Activated T-helper 1 cell treated with anti-CD3 and anti-CD28 coated beads, Interleukin-12 subunit alpha, Interleukin-12 subunit beta, Interleukin-2, Interleukin-4 antibody, amounts not matched to agents 30 ng/mL and 10 ng/mL and 1 ng/mL, durations not matched to agents 14 hours and 24 hours and 36 hours (primary cell): ENCODE measurements around the gene TEDC1. TPM values are rescaled to one million over a fixed set of nuclear protein-coding genes. Genes with fewer than 3 reads are reported as not detected.

Experiments used
- DNase-seq: peaks from one replicate; pipeline ENCODE4 v3.0.0; 2021; ENCODE audit warnings: low spot score
- H3K27ac Mint-ChIP-seq: one replicate; pipeline ENCODE4 v1.8.0; 2021; ENCODE audit warnings: mild to moderate bottlenecking, mixed read lengths
- H3K27me3 Mint-ChIP-seq: one replicate; pipeline ENCODE4 v1.8.0; 2022; ENCODE audit warnings: mild to moderate bottlenecking, moderate library complexity, mixed read lengths; ENCODE audit not compliant: insufficient read depth
- H3K36me3 Mint-ChIP-seq: one replicate; pipeline ENCODE4 v1.8.0; 2021; ENCODE audit warnings: low read depth, mixed read lengths
- H3K4me1 Mint-ChIP-seq: one replicate; pipeline ENCODE4 v1.8.0; 2021; ENCODE audit warnings: low read depth, mixed read lengths
- H3K4me3 Mint-ChIP-seq: one replicate; pipeline ENCODE4 v1.8.0; 2021; ENCODE audit warnings: mild to moderate bottlenecking, moderate library complexity, mixed read lengths
- H3K9me3 Mint-ChIP-seq: one replicate; pipeline ENCODE4 v1.8.0; 2021; ENCODE audit warnings: mixed read lengths
- intact Hi-C: fragments of 100-400 bp; cut with micrococcal nuclease; formaldehyde crosslinking; loops from one replicate; pipeline ENCODE4 v1.15.1; 2024
- total RNA-seq: library from RNA; stranded (reverse); gene quantifications from 2 replicates; pipeline ENCODE4 v1.2.3, GENCODE V29; 2022

Gene TEDC1
- total RNA-seq, 1 donor from 2014 or later = 46.1 TPM

- no peaks in the 10 kb centered on the region for H3K4me1 Mint-ChIP-seq
- no peak overlapping the region for H3K27ac Mint-ChIP-seq
- peaks cover 4% of the 10 kb centered on the region for H3K36me3 Mint-ChIP-seq
- peaks cover 8% of the 10 kb centered on the region for H3K27me3 Mint-ChIP-seq
- DNase-seq = no peak
- intact Hi-C loops = no loop called here
- no peaks in the 10 kb centered on the region for H3K9me3 Mint-ChIP-seq
- H3K4me3 Mint-ChIP-seq = peak overlapping the region; percentile 22
Observed at GRCh38 chr14:105473033-105473676, 17.9 kb upstream of the TEDC1 start.

GRCh38 chr14:105473677-105474482, 17.2 kb upstream of the TEDC1 start:
- peaks cover 8% of the 10 kb centered on the region for H3K27me3 Mint-ChIP-seq
- peak overlapping the region; percentile 49 for H3K4me3 Mint-ChIP-seq
- no peaks in the 10 kb centered on the region for H3K4me1 Mint-ChIP-seq
- intact Hi-C loops = loop anchor here (2.0 kb wide), 1 partner anchor 17 kb away; the partner anchor contains the start of gene TEDC1
- peak; percentile 49 for DNase-seq
- no peaks in the 10 kb centered on the region for H3K9me3 Mint-ChIP-seq
- no peak overlapping the region for H3K27ac Mint-ChIP-seq
- peaks cover 4% of the 10 kb centered on the region for H3K36me3 Mint-ChIP-seq

DNA sequence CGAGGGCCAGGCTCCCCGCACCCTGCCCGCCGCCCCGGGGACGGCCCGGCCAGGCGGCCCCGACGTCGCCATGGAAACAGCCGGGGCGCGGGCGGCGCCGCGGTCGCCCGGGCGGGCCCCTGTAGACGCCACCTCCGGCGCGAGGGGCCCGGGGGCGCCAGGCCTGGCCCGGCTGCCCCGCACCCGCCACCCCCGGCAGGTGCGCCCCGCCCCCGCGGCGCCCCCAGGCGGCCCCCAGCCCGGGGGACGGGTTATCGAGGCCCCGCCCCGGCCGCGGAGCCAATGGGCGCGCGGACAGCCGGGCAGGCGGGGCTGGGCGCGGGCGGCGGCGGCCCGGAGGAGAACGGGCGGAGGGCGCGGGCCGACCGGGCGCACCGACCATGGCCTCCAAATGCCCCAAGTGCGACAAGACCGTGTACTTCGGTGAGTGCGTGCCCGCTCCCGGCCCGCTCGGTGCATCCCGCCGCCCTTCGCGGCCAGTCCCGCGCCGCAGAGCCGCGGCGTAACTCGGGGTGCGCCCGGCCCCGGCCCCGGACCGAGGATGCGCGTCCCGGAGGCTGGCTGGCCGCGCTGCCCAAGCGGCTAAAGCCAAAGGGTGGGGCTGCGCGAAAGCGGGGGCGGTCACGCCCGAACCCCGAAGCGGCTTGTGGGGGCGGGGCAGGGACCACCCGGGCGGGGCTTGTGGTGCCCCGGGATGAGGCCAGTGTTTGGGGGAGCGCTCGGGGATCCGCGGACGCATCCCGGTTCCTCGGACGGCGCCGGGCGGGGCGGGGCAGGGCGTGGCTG, 16.4 kb upstream of the TEDC1 start, which contains the start of gene CRIP2:
TSS of gene CRIP2 (plus strand) at position 339 of the 786 bp plus-strand sequence. CDS start at position 381, 42 bp downstream.
- Mint-ChIP-seq H3K4me1 (no peaks in the 10 kb centered on the region), H3K27ac (no peak within 1 kb of the TSS), H3K4me3 (peak within 1 kb of the TSS; percentile 53), H3K9me3 (no peaks in the 10 kb centered on the region), H3K36me3 (peaks cover 4% of the 10 kb centered on the region), H3K27me3 (peaks cover 9% of the 10 kb centered on the region)
- intact Hi-C loops = loop anchor here (2.0 kb wide), 1 partner anchor 16 kb away; the partner anchor contains the start of gene TEDC1
- DNase-seq = peak; percentile 37

DNA sequence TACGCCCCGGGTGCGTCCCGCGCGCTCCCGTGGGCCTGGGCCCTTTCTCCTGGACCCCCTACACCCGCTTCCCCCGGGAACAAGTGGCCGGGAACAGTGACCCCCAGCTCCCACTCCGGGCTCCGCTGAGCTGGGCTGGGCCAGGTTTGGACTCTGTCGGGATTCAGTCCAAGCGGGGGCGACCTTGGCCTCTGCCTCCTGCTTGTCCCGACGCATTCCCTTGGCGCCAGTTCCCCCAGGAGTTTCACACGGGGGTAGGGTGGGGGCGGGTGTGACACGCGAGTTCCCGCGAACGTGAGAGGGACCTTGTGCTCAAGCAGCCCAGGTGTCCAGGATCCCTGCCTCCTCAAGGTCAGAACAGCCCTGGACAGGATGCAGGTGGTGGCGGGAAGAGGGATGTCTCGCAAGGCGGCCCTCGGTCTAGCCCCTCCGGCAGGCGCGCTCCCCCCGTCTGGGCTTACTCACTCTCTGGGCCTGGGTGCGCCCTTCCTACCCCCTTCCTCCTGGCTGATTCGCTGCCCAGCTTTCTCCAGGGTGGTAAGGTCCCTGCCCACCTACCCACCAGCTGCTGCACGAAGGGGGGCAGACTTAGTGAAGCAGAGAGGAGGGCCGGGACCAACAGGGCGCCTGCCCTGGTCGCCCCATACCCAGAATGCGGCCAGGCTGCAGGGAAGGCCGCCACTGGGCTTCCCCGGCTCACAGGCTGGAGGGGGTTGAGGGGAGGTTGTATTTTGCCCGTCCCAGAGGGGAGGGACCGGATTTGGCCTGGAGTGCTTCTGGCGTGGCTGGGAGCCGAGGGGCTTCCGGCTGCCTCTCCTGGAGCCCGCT, 15.6 kb upstream of the TEDC1 start:
- Mint-ChIP-seq H3K27me3 (peaks cover 17% of the 10 kb centered on the region), H3K4me3 (peak overlapping the region; percentile 53), H3K4me1 (no peaks in the 10 kb centered on the region), H3K27ac (no peak overlapping the region), H3K36me3 (peaks cover 2% of the 10 kb centered on the region), H3K9me3 (no peaks in the 10 kb centered on the region)
- no peak for DNase-seq
- intact Hi-C loops = loop anchor here (2.0 kb wide), 1 partner anchor 15 kb away; the partner anchor contains the start of gene TEDC1

DNA sequence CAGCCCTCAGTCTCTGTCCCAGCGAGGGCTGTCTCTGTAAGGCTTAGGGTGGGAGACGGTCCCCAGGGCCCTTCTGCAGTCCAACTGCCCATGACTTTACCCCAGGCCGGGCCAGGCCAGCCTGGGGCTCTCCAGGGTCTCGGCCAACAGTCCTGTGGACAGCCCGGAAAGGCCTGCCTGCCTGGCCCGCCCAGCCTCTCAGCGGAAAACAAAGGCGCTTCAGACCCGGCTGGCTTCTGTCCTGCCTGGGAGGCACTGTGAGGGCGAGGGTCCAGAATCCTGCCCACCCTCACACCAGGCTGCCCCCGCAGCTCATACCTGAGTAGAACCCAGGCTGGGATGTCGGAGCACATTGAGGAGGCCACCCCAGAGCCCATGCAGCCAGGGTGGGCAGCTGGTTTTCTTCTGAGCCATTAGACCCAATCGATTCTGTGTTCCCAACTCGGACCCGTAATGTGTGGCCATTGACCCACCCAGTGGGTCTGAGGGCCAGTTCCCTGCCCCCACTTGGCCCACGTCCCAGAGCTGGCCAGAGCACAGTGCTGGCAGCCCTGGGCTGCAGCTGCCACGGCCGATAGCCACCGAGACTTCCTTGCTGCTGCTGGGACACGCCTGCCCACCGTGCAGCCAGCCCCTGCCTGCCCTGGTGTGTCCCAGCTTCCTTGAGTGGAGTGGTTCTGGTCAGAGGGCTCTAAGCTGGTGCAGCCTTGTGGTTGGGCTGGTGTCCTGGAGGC, 14.8 kb upstream of the TEDC1 start:
- Mint-ChIP-seq H3K36me3 (peaks cover 2% of the 10 kb centered on the region), H3K4me3 (peak overlapping the region; percentile 15), H3K27ac (no peak overlapping the region), H3K27me3 (peaks cover 20% of the 10 kb centered on the region), H3K9me3 (no peaks in the 10 kb centered on the region), H3K4me1 (peaks cover 6% of the 10 kb centered on the region)
- DNase-seq = no peak
- intact Hi-C loops = no loop called here

GRCh38 chr14:105476831-105477659, 14.0 kb upstream of the TEDC1 start:
- peaks cover 20% of the 10 kb centered on the region for H3K27me3 Mint-ChIP-seq
- H3K4me1 Mint-ChIP-seq = peaks cover 11% of the 10 kb centered on the region
- H3K4me3 Mint-ChIP-seq = peak overlapping the region; percentile 15
- no peaks in the 10 kb centered on the region for H3K9me3 Mint-ChIP-seq
- DNase-seq = no peak
- peaks cover 2% of the 10 kb centered on the region for H3K36me3 Mint-ChIP-seq
- intact Hi-C loops = no loop called here
- H3K27ac Mint-ChIP-seq = peak overlapping the region; percentile 74

GRCh38 chr14:105477660-105478397, 13.2 kb upstream of the TEDC1 start:
- intact Hi-C loops = no loop called here
- peak overlapping the region; percentile 74 for H3K27ac Mint-ChIP-seq
- no peak for DNase-seq

DNA sequence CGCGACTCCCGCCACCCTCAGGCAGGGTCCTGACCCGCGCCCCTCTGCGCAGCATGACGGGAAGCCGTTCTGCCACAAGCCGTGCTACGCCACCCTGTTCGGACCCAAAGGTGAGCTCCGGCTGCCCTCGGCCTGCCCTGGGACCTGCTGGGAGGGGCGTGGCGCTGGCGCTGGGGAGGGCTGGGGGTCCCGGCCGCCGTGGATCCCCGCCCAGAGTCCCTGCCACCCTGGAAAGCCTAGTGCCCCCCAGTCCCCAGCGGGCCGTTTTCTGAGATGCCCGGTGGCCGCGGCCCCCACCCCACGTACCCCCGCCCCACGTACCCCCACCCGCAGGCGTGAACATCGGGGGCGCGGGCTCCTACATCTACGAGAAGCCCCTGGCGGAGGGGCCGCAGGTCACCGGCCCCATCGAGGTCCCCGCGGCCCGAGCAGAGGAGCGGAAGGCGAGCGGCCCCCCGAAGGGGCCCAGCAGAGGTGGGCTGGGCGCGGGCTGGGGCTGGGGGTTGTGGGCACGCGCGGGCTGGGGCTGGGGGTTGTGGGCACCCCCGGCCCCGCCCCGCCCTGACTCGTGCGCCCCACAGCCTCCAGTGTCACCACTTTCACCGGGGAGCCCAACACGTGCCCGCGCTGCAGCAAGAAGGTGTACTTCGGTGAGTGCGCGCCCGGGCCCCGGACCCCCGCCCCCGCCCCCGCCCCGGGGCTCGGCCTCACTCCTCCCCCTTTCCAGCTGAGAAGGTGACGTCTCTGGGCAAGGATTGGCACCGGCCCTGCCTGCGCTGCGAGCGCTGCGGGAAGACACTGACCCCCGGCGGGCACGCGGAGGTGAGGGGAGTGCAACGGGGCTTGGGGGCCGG, 12.4 kb upstream of the TEDC1 start:
- Mint-ChIP-seq H3K27me3 (peaks cover 22% of the 10 kb centered on the region), H3K36me3 (peaks cover 2% of the 10 kb centered on the region), H3K9me3 (no peaks in the 10 kb centered on the region), H3K27ac (no peak overlapping the region), H3K4me3 (no peak overlapping the region), H3K4me1 (peaks cover 16% of the 10 kb centered on the region)
- intact Hi-C loops = no loop called here
- no peak for DNase-seq

More at GRCh38 chr14:105477660-105478397, 13.2 kb upstream of the TEDC1 start:
- Mint-ChIP-seq H3K4me1 (peaks cover 16% of the 10 kb centered on the region), H3K9me3 (no peaks in the 10 kb centered on the region), H3K4me3 (no peak overlapping the region), H3K27me3 (peaks cover 22% of the 10 kb centered on the region), H3K36me3 (peaks cover 2% of the 10 kb centered on the region)

DNA sequence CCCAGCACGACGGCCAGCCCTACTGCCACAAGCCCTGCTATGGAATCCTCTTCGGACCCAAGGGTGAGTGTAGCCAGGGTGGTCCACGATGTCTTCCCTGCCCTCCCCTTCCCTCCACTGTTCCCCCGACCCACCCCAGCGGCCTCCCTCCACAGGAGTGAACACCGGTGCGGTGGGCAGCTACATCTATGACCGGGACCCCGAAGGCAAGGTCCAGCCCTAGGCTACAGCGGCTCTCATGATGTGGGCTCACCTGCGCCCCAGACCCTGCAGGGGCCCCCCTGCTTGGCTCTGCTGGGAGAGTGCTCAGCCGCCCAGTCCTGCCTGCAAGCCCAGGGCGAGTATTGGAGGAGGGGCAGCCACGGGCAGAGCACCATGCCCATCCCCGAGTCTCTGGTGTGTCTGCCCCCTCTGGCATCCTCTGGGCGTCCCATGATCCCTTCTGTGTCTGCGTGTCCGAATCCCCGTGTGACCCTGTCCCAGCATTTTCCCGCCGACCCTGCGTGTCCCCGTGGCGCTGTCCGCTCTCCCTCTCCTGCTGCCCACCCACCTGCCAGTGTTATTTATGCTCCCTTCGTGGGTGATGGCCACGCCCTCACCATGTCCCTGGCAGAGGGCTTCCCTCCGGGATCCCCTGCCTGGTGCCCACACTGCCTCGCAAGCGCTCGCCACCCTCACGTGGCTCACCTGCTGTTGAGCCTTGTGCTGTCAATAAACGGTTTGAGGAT, 11.5 kb upstream of the TEDC1 start:
- peak overlapping the region; percentile 12 for H3K27ac Mint-ChIP-seq

More for the DNA sequence above, 11.5 kb upstream of the TEDC1 start:
- intact Hi-C loops = loop anchor here (2.0 to 10.0 kb wide), 3 partner anchors 49 to 535 kb away; partner anchors contain the start of gene BTBD6
- H3K27me3 Mint-ChIP-seq = peaks cover 22% of the 10 kb centered on the region
- peaks cover 2% of the 10 kb centered on the region for H3K36me3 Mint-ChIP-seq
- H3K4me1 Mint-ChIP-seq = peaks cover 22% of the 10 kb centered on the region
- H3K4me3 Mint-ChIP-seq = no peak overlapping the region
- H3K9me3 Mint-ChIP-seq = no peaks in the 10 kb centered on the region
- no peak for DNase-seq
